ENCODE measurements around the gene HMX1.

Gene HMX1

DNA sequence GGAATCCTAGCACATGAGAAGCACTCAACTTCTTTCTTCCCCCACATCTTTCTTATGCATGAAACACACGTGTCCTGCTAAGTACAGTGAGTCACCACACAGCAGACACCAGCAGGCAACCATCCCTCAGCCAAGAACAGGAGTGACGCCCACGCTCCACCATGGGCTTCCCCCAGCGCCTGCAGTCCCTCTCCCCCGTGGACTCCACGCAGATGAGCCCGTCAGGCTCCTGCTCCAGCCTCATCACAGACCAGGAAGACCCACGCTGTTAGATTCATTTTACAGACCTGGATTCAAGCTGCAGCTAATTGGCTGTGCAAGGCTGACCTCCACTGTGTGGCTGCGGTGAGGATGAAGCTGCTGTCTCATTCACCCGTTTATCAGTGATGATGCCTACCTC, 16.7 kb downstream of the HMX1 start:
- H3K27ac Mint-ChIP-seq = no peak overlapping the region
- peaks cover 35% of the 10 kb centered on the region for H3K4me1 Mint-ChIP-seq
- no peaks in the 10 kb centered on the region for H3K36me3 Mint-ChIP-seq (ENCODE audit: low read depth)
- H3K9me3 Mint-ChIP-seq = peaks cover 8% of the 10 kb centered on the region
- DNase-seq = no peak
- no peak overlapping the region for H3K4me3 Mint-ChIP-seq
- peaks cover 85% of the 10 kb centered on the region for H3K27me3 Mint-ChIP-seq (ENCODE audit: low read depth, poor library complexity)
- TF ChIP-seq, protein P1, sequence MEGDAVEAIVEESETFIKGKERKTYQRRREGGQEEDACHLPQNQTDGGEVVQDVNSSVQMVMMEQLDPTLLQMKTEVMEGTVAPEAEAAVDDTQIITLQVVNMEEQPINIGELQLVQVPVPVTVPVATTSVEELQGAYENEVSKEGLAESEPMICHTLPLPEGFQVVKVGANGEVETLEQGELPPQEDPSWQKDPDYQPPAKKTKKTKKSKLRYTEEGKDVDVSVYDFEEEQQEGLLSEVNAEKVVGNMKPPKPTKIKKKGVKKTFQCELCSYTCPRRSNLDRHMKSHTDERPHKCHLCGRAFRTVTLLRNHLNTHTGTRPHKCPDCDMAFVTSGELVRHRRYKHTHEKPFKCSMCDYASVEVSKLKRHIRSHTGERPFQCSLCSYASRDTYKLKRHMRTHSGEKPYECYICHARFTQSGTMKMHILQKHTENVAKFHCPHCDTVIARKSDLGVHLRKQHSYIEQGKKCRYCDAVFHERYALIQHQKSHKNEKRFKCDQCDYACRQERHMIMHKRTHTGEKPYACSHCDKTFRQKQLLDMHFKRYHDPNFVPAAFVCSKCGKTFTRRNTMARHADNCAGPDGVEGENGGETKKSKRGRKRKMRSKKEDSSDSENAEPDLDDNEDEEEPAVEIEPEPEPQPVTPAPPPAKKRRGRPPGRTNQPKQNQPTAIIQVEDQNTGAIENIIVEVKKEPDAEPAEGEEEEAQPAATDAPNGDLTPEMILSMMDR (IDR thresholded peaks at IDR 0.05) = no peak

DNA sequence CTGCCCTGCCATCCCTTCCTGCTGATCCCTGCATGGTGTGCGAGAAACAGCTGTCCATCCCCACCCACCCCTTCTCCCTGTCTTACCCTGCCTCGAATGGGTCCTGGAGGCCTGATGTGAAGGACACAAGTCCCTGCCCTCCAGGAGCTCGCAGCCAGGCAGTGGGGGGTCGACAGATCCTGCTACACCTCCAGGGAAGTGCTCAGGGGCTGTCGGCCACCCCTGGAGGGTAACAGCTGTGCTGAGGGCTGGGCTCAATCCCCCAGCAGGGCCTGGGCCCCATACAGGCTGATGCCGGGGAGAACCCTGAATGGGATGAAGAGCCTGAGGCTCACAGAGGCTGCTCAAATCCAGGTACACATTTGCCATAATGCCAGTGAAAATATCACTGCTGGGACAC, 17.6 kb downstream of the HMX1 start:
- Mint-ChIP-seq H3K4me1 (peaks cover 35% of the 10 kb centered on the region), H3K9me3 (peaks cover 8% of the 10 kb centered on the region), H3K36me3 (ENCODE audit: low read depth) (no peaks in the 10 kb centered on the region), H3K27me3 (ENCODE audit: low read depth, poor library complexity) (peaks cover 83% of the 10 kb centered on the region), H3K4me3 (no peak overlapping the region), H3K27ac (no peak overlapping the region)
- no peak for DNase-seq
- TF ChIP-seq, protein P1 (IDR thresholded peaks at IDR 0.05) = no peak

DNA sequence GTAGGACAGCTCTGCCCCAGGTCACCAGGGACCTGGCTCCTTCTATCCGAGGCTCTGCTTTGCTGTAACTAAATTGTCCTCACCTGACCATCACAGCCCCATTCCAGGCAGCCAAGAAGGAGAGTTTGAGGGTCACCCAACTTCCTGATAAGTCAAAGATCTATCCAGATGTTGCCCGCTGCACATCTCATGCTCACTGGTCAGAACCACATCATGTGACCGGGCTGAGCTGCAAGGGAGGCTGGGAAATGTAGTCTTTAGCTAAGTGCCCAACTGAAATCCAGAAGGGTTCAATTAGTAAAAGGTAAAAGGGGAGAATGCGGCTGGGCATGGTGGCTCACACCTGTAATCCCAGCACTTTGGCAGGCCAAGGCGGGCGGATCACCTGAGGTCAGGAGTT, 18.4 kb downstream of the HMX1 start:
- Mint-ChIP-seq H3K9me3 (peaks cover 8% of the 10 kb centered on the region), H3K27ac (no peak overlapping the region), H3K36me3 (ENCODE audit: low read depth) (no peaks in the 10 kb centered on the region), H3K4me1 (peaks cover 35% of the 10 kb centered on the region), H3K4me3 (no peak overlapping the region), H3K27me3 (ENCODE audit: low read depth, poor library complexity) (peaks cover 83% of the 10 kb centered on the region)
- TF ChIP-seq, protein P1 (IDR thresholded peaks at IDR 0.05) = no peak
- no peak for DNase-seq

DNA sequence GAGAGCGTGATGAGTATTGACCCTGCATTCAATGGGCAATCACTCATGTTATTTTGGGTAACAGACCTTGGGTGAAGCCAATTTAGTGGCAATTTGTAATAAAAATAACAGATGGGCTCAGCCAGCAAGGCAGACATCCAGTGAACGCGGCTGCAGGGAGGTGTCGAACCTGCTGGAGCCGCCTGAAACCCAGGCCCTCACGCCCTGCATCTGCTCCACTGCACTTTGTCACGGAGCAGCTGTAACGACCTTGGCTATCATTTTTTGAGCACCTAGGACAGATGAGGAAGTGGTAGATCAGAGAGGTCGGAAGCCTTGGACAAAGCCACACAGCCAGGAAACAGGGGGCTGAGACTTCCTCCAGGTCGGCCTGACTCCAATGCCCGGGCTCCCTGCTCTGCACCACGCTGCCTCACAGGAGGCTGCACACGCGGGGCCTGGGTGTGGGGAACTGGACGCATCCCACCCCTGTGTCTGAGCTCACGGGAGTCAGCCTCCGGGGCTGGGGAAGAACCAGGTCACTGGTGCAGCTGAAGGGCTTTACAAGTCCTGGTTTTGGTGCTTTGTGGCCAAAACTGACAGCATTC, 19.4 kb downstream of the HMX1 start:
- DNase-seq = no peak
- peaks cover 28% of the 10 kb centered on the region for H3K4me1 Mint-ChIP-seq
- H3K36me3 Mint-ChIP-seq (ENCODE audit: low read depth) = no peaks in the 10 kb centered on the region
- no peak overlapping the region for H3K4me3 Mint-ChIP-seq
- no peak overlapping the region for H3K27ac Mint-ChIP-seq
- peaks cover 8% of the 10 kb centered on the region for H3K9me3 Mint-ChIP-seq
- TF ChIP-seq, protein P1 (IDR thresholded peaks at IDR 0.05) = no peak
- peaks cover 78% of the 10 kb centered on the region for H3K27me3 Mint-ChIP-seq (ENCODE audit: low read depth, poor library complexity)

DNA sequence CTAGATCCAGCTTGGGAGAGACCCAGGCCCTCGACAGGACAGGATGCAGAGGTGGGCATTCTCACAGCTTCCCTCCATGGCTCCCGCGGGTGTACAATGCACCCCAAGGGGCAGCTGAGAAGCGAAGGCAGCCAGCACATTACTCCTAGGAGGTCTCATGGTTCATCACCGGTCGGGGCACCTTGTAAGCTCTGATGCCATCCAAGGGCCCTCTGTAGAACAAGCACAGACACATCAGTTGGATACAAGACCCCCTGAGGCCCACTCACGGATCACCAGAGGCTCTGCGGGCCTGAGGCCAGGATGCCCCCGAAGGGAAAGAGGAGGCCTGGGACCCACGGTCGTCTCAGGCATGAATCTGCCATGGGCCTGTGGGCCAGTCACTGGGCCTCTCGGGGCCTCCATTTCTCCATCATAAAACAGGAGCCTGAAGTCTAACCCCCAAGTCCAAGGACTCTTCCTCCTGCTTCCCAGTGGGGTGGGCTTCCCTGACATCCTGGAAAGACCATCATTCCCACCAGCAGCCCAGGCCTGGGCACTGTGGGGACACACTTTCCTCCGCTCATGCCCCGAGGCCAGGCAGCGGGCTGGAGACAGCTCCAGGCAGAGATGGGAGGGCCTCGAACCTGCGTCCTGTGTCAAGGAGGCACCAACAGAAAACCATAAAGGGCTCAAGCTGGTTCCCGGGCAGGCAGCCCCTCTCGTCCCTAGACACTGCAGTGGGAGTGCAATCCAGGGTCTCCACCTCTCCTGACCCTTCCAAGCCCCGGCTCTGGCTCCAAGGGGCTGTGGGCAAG, 20.1 kb downstream of the HMX1 start:
- no peak for DNase-seq
- Mint-ChIP-seq H3K27ac (no peak overlapping the region), H3K36me3 (ENCODE audit: low read depth) (no peaks in the 10 kb centered on the region), H3K9me3 (peaks cover 8% of the 10 kb centered on the region), H3K27me3 (ENCODE audit: low read depth, poor library complexity) (peaks cover 71% of the 10 kb centered on the region), H3K4me1 (peaks cover 25% of the 10 kb centered on the region), H3K4me3 (no peak overlapping the region)
- TF ChIP-seq, protein P1 (IDR thresholded peaks at IDR 0.05) = no peak

DNA sequence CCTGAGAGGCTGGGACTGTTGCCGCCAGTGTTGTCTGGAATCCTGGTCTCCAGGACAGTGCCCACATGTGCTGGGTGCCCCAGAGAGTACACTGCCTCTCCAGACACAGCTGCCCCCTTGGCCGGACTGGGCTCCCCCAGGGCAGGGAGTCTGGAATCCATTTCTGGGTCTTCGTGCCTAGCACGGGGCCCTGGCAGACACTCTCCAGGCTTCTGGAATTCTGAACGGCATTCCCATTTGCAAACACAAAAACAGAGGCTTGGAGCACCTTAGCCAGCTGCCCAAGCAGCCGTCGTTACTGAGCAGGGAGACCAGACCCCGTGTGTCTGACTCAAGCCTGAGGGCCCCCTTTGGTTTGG, 20.8 kb downstream of the HMX1 start:
- H3K27me3 Mint-ChIP-seq (ENCODE audit: low read depth, poor library complexity) = peaks cover 64% of the 10 kb centered on the region
- no peak overlapping the region for H3K4me3 Mint-ChIP-seq
- no peak overlapping the region for H3K27ac Mint-ChIP-seq
- TF ChIP-seq, protein P1 (IDR thresholded peaks at IDR 0.05) = no peak
- peaks cover 8% of the 10 kb centered on the region for H3K9me3 Mint-ChIP-seq
- DNase-seq = no peak
- no peaks in the 10 kb centered on the region for H3K36me3 Mint-ChIP-seq (ENCODE audit: low read depth)
- H3K4me1 Mint-ChIP-seq = peaks cover 18% of the 10 kb centered on the region
